Aorta (tissue), 5 donors: ENCODE data around the gene PLA2G4A. TPM values are rescaled to one million over a fixed set of nuclear protein-coding genes. Genes with fewer than 3 reads are reported as not detected.

ENCODE experiments used
- ATAC-seq: fragments of 200-7000 bp; cut with Tn5 transposase; one replicate; pipeline ENCODE4 v1.9.1; 2022; ENCODE audit warnings: moderate library complexity; ENCODE audit not compliant: low FRiP score
- DNase-seq, 2 donors: peaks; one replicate each; pipeline ENCODE4 v3.0.0-alpha.2; 2020
- H3K27ac ChIP-seq, 2 donors: one replicate each; pipeline ENCODE4 v1.5.1; 2013; ENCODE audit warnings: low read length in 2 of 2, mild to moderate bottlenecking in 2 of 2, moderate library complexity in 2 of 2, control low read depth in 1 of 2, inconsistent platforms in 1 of 2, low read depth in 1 of 2
- H3K27me3 ChIP-seq, 2 donors: one replicate each; pipeline ENCODE4 v1.6.1; 2013; ENCODE audit warnings: control low read depth in 1 of 2, low read length in 1 of 2, mild to moderate bottlenecking in 1 of 2, moderate library complexity in 1 of 2; ENCODE audit not compliant: insufficient read depth in 2 of 2, control insufficient read depth in 1 of 2
- H3K36me3 ChIP-seq, 2 donors: one replicate each; pipeline ENCODE4 v1.6.1; 2013; ENCODE audit warnings: control low read depth in 1 of 2, low read length in 1 of 2, mild to moderate bottlenecking in 1 of 2; ENCODE audit not compliant: insufficient read depth in 2 of 2, control insufficient read depth in 1 of 2
- H3K4me1 ChIP-seq, 2 donors: one replicate each; pipeline ENCODE4 v1.6.1; 2013; ENCODE audit warnings: low read length in 2 of 2, control low read depth in 1 of 2, mild to moderate bottlenecking in 1 of 2, moderate library complexity in 1 of 2; ENCODE audit not compliant: insufficient read depth in 2 of 2, control insufficient read depth in 1 of 2
- H3K4me3 ChIP-seq, 2 donors: one replicate each; pipeline ENCODE4 v1.5.1; 2013; ENCODE audit warnings: low read length in 2 of 2, control low read depth in 1 of 2, mild to moderate bottlenecking in 1 of 2
- H3K9me3 ChIP-seq: one replicate; pipeline ENCODE4 v1.6.1; 2013; ENCODE audit warnings: mild to moderate bottlenecking, low read length; ENCODE audit not compliant: control insufficient read depth
- WGBS, 2 donors: extraction: QIAGEN DNeasy Blood & Tissue Kit; methylation state at CpG; one replicate each; pipeline ENCODE4 v1.1.7; 2013; 5-methylcytosine and 5-hydroxymethylcytosine counted together
- intact Hi-C, 2 donors: fragments of 100-400 bp; cut with DNase I; formaldehyde crosslinking; loops; one replicate each; pipeline versions ENCODE4 v1.14.2 to v1.15.0; 2022
- long read RNA-seq, 2 donors: library from polyadenylated mRNA; unstranded; transcript quantifications; one replicate each; pipeline ENCODE4 v2.0.0, GENCODE V29; 2020 to 2021
- polyA plus RNA-seq, 2 donors: library from polyadenylated mRNA; stranded (reverse); fragments of 200-250 nt; gene quantifications; one replicate each; pipeline ENCODE4 v1.2.3, GENCODE V29; 2013
- total RNA-seq, 2 donors: library from RNA; stranded (reverse); fragmentation: NEBNext Ultra II Directional; extraction: Animal tissue kit (Norgen Biotek cat#: 25700); gene quantifications; one replicate each; pipeline ENCODE4 v1.2.1, GENCODE V29; 2021
- donor health status: healthy with polysubstance abuse.
- donor health status: Bipolar disorder and iron deficiency.
- donor health status: DM: no; HTN: no; CAD: no.
- donor health status: DM: no; HTN: no; CAD: no.
- donor health status: DM: yes; HTN: yes; CAD: no.

PLA2G4A gene
- 10 to 100 TPM in 1 of 2 donors, 1 to 10 TPM in 1; 4.6 to 11.8 TPM for total RNA-seq
- 1 to 10 TPM; 7.2 to 8.5 TPM for polyA plus RNA-seq
- long read RNA-seq, donor 1, partial matches to known transcripts = 1 of 5 reads
- long read RNA-seq, donor 1, other reads (novel, unspliced or antisense) = 2 of 5 reads
- long read RNA-seq, donor 2, partial matches to known transcripts = 0 of 6 reads
- long read RNA-seq, donor 2, other reads (novel, unspliced or antisense) = 2 of 6 reads

- DNase-seq = peak; percentile 64 to 75
- Histone ChIP-seq H3K4me1 (no peaks in the 10 kb centered on the region), H3K27ac (peak within 1 kb of the TSS in 1 of 2 donors; percentile 21), H3K27me3 (no peaks in the 10 kb centered on the region), H3K9me3 (no peaks in the 10 kb centered on the region), H3K4me3 (peak within 1 kb of the TSS; percentile 82 to 88), H3K36me3 (no peaks in the 10 kb centered on the region)
- intact Hi-C loops = no loop called here
- 7 to 9% methylated on average over 17 of the region's 17 CpGs for WGBS, 2 donors
- ATAC-seq = peak; percentile 94
These were observed at the start of gene PLA2G4A for GRCh38 chr1:186828611-186829454. Gene PLA2G4A (plus strand): TSS chr1:186828949. CDS start chr1:186854355, 25,406 bp downstream.

GRCh38 chr1:186780076-186780475 is 48.7 kb upstream of the PLA2G4A start:
- Histone ChIP-seq H3K4me3 (no peak overlapping the region), H3K36me3 (no peaks in the 10 kb centered on the region), H3K27me3 (no peaks in the 10 kb centered on the region), H3K27ac (no peak overlapping the region), H3K4me1 (no peaks in the 10 kb centered on the region), H3K9me3 (no peaks in the 10 kb centered on the region)
- intact Hi-C loops = no loop called here
- ATAC-seq (no peak), DNase-seq (no peak)

- WGBS, 2 donors = 46 to 53% methylated on average over 6 of the region's 6 CpGs
- Histone ChIP-seq H3K9me3 (no peaks in the 10 kb centered on the region), H3K27ac (no peak overlapping the region), H3K4me3 (no peak overlapping the region), H3K36me3 (no peaks in the 10 kb centered on the region), H3K27me3 (no peaks in the 10 kb centered on the region), H3K4me1 (no peaks in the 10 kb centered on the region)
- peak; percentile 73 for ATAC-seq
- intact Hi-C loops = no loop called here
- no peak for DNase-seq
These were observed 47.0 kb upstream of the PLA2G4A start for GRCh38 chr1:186781730-186782129.

GRCh38 chr1:186782791-186783190 is 46.0 kb upstream of the PLA2G4A start:
- no peaks in the 10 kb centered on the region for H3K27me3 ChIP-seq
- ATAC-seq (no peak), DNase-seq (no peak)
- no peaks in the 10 kb centered on the region for H3K9me3 ChIP-seq
- intact Hi-C loops = no loop called here
- 39 to 43% methylated on average over 4 of the region's 4 CpGs for WGBS, 2 donors
- no peaks in the 10 kb centered on the region for H3K36me3 ChIP-seq
- H3K4me1 ChIP-seq = no peaks in the 10 kb centered on the region
- H3K4me3 ChIP-seq = no peak overlapping the region
- no peak overlapping the region for H3K27ac ChIP-seq

GRCh38 chr1:186783193-186783592 is 45.6 kb upstream of the PLA2G4A start:
- no peak overlapping the region for H3K27ac ChIP-seq
- ATAC-seq (no peak), DNase-seq (no peak)
- WGBS, 2 donors = 20 to 21% methylated on average over 3 of the region's 3 CpGs
- no peaks in the 10 kb centered on the region for H3K9me3 ChIP-seq
- no peaks in the 10 kb centered on the region for H3K4me1 ChIP-seq
- no peak overlapping the region for H3K4me3 ChIP-seq
- no peaks in the 10 kb centered on the region for H3K27me3 ChIP-seq
- intact Hi-C loops = no loop called here
- no peaks in the 10 kb centered on the region for H3K36me3 ChIP-seq

GRCh38 chr1:186785503-186785902 is 43.2 kb upstream of the PLA2G4A start:
- H3K36me3 ChIP-seq = no peaks in the 10 kb centered on the region
- no peak overlapping the region for H3K4me3 ChIP-seq
- H3K27ac ChIP-seq = no peak overlapping the region
- DNase-seq (no peak), ATAC-seq (no peak)
- no peaks in the 10 kb centered on the region for H3K4me1 ChIP-seq
- H3K9me3 ChIP-seq = no peaks in the 10 kb centered on the region
- intact Hi-C loops = no loop called here
- H3K27me3 ChIP-seq = no peaks in the 10 kb centered on the region
- 70 to 73% methylated on average over 2 of the region's 2 CpGs for WGBS, 2 donors

GRCh38 chr1:186790101-186790500 is 38.6 kb upstream of the PLA2G4A start:
- ATAC-seq (no peak), DNase-seq (no peak)
- no peaks in the 10 kb centered on the region for H3K27me3 ChIP-seq
- H3K27ac ChIP-seq = no peak overlapping the region
- H3K4me3 ChIP-seq = no peak overlapping the region
- H3K4me1 ChIP-seq = no peaks in the 10 kb centered on the region
- intact Hi-C loops = no loop called here
- no peaks in the 10 kb centered on the region for H3K9me3 ChIP-seq
- H3K36me3 ChIP-seq = no peaks in the 10 kb centered on the region
- WGBS, 2 donors = 35 to 41% methylated on average over 1 of the region's 1 CpG

- Histone ChIP-seq H3K4me3 (no peak overlapping the region), H3K9me3 (no peaks in the 10 kb centered on the region), H3K4me1 (no peaks in the 10 kb centered on the region), H3K27ac (no peak overlapping the region), H3K36me3 (no peaks in the 10 kb centered on the region), H3K27me3 (no peaks in the 10 kb centered on the region)
- DNase-seq = no peak
- intact Hi-C loops = no loop called here
- no peak for ATAC-seq
- WGBS, 2 donors = 92 to 93% methylated on average over 7 of the region's 7 CpGs
These were observed 35.7 kb upstream of the PLA2G4A start for GRCh38 chr1:186792870-186793581.
